ENCODE data around the gene MZT2B.
A peak's percentile ranks its signal among the peaks of the same experiment; 100 is the strongest.
"Not testable (repeated sequence)": the region's sequence is repeated elsewhere in the genome, so short reads cannot be mapped to it uniquely, and the experiment has no call there.

MZT2B gene

DNA sequence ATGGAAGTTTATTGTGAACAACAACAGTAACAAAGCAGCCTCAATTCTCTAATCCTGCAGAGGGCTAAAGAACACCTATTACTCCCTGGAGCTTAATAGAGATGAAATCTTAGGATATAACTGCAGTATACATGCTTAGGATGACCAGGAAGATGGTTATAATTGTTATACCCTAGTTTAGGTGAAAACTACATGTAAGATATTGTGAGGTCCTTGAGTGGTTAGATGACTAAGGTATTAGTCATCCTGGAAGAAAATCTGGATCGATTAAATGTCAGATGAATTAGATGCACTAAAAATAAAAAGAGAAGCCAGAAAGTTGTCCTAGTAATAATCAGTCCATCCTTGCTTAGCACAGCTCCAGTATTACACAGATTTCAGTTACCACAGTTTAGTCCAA lies 38.4 kb downstream of the MZT2B start:
- DNase-seq: not testable (repeated sequence)

DNA sequence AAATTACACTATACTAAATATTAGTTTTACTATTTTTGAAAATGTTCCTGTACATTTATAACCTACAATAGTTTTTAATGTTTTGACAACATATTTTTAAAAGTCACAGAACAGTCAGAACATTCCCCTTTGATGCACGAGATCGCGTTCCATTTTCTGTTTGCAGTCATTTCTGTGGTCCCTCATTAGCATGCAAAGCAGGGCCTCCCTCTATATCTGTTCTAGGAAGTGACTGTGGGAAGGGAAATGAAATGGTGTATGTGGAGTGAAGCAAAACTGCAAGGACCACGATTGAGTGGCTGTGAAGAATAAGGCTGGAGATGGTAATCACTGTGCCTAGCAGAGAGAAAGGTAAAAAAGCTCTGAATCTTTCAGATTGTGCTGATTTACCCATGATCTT lies 40.5 kb downstream of the MZT2B start:
- DNase-seq: not testable (repeated sequence)

DNA sequence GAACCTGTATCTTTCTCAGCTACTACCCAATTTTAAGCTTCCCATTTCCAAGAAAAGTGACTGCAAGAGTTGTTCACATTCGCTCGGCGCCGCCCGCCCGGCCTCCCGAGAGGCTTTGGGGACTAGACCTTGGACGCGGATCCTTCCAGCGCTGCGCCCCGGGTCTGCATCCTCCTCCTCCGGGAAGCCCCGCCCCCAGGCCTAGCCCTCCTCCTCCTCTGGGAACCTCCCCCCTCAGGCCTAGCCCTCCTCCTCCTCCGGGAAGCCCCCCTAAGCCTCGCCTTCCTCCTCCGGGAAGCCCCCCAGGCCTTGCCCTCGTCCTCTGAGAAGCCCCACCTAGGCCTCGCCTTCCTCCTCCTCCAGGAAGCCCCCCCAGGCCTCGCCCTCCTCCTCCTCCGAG lies 45.9 kb downstream of the MZT2B start:
- DNase-seq: not testable (repeated sequence)

DNA sequence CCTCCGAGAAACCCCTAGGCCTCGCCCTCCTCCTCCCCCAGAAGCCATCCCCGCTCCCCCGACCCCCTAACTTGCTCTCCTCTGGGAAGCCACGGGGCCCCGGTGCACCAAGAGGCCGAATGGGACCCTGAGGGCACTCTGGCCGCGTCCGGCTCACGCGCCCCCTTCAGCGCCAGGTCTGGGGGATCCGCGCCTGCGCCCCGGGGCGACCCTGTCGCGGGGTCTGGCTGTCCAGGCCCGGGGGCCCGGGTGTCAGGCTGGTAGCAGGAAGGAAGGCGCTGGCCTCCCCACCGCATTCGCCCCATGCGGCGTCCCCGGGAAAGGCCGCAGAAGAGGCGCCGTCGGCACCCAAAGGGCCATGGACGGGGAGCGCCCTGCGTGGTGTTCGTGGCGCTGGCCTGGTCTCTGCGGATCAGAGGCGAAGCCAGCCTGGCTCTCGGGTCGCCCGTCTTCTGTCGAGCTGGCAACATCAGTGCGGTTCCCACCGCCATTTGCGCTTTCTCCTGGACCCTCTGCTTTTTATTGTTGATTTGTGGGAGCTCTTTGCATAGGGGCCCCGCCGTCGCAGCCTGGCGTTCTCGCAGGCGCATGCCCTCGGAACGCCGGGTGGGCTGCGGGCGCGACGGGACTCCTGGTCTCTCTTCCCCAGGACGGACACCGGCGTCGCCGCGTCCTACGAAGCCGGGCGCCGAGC lies 46.6 kb downstream of the MZT2B start:
- DNase-seq: not testable (repeated sequence)

DNA sequence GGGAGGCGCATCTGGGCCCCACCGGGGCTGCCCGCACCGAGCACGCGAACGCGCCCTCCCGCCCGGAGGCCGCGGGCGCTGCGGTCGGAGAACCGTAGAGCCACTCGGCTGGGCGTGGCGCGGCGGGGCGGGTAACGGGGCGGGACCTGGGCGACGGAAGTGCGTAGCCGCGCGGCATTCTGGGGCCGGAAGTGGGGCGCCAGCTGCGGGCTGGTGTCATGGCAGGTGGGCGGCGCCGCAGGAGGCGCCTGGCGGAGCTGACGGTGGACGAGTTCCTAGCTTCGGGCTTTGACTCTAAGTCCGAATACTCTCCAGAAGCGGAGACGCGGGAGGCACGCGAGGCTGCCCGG lies 47.1 kb downstream of the MZT2B start:
- peak; percentile 33 to 34 for DNase-seq

DNA sequence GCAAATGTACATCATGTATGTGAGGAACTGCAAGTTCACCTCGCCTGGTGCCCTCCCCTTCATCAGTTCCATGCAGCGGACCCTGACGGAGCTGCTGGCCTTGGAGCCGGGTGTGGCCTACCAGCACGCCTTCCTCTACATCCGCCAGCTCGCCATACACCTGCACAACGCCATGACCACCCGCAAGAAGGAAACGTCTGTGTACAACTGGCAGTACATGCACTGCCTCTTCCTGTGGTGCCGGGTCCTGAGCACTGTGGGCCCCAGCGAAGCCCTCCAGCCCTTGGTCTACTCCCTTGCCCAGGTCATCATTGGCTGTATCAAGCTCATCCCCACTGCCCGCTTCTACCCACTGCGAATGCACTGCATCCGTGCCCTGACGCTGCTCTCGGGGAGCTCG lies 48.3 kb downstream of the MZT2B start:
- not testable (repeated sequence) for DNase-seq

DNA sequence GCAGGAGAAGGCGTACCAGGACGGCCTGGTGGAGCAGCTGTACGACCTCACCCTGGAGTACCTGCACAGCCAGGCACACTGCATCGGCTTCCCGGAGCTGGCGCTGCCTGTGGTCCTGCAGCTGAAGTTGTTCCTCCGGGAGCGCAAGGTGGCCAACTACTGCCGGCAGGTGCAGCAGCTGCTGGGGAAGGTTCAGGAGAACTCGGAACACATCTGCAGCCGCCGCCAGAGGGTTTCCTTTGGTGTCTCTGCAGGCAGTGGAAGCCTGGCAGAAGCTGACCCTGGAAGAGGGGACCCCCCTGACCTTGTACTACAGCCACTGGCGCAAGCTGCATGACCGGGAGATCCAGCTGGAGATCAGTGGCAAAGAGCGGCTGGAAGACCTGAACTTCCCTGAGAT lies 48.8 kb downstream of the MZT2B start:
- DNase-seq: not testable (repeated sequence)

DNA sequence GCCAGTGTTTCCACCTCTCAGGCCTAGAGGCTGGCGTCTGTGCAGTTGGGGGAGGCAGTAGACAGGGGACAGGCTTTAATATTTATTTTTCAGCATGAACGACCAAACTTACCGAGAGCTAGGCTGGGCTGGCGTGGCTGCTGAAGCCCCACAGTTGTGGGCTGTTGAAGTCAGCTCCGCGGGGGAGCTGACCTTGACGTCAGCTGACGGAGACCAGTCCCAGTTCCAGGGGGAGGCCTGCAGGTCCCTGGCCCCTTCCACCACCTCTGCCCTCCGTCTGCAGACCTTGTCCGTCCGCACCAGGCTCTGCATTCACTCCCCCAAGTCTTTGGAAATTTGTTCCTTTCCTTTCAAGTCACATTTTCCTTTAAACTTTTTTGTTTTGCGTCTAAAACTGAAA lies 49.6 kb downstream of the MZT2B start:
- DNase-seq: no peak

DNA sequence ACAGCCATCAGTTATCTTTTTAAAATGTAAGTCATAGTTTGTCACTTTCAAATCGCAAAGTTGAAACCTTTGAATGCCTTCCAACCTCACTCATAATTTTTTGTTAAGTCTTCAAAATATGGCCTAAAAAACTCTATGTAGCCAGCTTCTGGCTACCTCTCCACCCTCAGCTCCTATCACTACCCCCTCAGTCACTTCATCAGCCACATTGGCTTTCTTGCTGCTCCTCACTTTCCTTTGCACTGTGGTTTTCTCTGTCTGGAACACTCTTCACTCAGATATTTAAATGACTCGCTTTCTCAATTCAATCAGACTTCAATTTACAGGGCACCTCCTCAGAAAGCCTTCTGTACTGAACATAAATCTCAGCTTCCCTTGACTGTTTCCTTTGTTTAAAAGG lies 51.0 kb downstream of the MZT2B start:
- not testable (repeated sequence) for DNase-seq

DNA sequence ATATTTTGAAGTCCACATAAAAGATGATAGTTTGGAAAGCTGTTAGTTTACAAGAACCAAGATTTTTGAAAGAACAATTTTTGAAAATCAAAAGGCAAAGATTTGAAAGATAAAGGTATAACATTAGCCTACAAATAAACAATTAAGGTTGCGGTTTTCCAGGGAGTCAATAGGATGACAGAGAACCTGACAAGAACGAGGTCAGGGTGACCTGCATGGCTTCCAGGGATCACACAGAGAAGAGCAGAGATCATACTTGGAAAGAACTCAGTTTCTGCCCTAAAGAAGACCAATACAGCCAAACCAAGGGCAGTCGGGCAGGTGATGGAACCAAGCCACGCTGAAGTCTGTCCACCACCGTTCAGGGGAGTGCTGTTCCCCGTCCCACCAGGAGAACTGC lies 57.5 kb downstream of the MZT2B start:
- not testable (repeated sequence) for DNase-seq

Data from CD4-positive, alpha-beta T cell treated with Interleukin-1 beta for 1 hour (primary cell).